ENCODE results near the gene RGS3. TPM values are rescaled to one million over a fixed set of nuclear protein-coding genes. Genes with fewer than 3 reads are reported as not detected.

Gene RGS3
- total RNA-seq, 4 donors from 2014 or later, result 43.9 to 122 (median 72.7) TPM

DNA sequence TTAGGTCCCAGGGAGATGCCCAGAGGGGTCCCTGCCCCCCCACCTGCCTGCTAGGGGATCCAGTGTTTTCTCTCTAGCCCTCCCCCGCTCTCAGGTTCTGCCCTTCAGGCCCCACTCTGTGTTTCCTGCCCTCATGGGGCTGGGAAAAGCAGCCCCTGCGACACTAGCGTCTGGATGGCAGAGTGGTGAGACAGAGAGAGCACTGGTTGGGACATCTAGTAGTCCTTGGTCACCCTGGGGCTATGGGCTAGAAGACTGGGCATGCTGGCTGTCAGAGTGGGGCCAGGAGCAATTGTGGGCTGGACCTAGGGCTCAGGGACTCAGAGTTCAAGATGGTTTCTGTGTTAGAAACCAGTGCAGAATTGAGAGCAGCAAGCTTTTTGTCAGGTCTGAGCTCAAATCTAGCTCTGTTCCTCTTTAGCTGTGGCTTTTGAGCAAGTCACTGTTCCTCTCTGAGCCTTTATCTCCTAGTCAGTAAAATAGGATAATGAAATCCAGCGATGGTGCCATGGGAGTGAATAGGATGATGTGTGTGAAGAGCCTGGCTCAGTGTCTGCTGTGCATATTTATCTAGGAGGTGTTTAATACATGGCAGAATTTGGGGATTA lies 39.0 kb downstream of the RGS3 start:
- WGBS, 2 donors (ENCODE audit: low coverage in 1 of 2), result 89% methylated on average over 1 of the region's 4 CpGs; no CpG with 5 or more reads in 1 of the 2 donors
- no peaks in the 10 kb centered on the region for H3K27me3 ChIP-seq
- no peak for ATAC-seq
- peak overlapping the region in 3 of 4 donors; percentile 50 to 58 (median 56) for H3K27ac ChIP-seq
- peak overlapping the region in 1 of 2 donors; percentile 41 for H3K4me3 ChIP-seq
- H3K4me1 ChIP-seq, result peaks cover 0 to 36% (median 0%) of the 10 kb centered on the region in 3 donors
- H3K9me3 ChIP-seq, result no peaks in the 10 kb centered on the region
- TF ChIP-seq EP300 (IDR thresholded peaks at IDR 0.05) (no peak), POLR2AphosphoS5 (IDR thresholded peaks at IDR 0.05) (no peak), POLR2A (IDR thresholded peaks at IDR 0.05) (no peak)
- TF ChIP-seq, protein P1, sequence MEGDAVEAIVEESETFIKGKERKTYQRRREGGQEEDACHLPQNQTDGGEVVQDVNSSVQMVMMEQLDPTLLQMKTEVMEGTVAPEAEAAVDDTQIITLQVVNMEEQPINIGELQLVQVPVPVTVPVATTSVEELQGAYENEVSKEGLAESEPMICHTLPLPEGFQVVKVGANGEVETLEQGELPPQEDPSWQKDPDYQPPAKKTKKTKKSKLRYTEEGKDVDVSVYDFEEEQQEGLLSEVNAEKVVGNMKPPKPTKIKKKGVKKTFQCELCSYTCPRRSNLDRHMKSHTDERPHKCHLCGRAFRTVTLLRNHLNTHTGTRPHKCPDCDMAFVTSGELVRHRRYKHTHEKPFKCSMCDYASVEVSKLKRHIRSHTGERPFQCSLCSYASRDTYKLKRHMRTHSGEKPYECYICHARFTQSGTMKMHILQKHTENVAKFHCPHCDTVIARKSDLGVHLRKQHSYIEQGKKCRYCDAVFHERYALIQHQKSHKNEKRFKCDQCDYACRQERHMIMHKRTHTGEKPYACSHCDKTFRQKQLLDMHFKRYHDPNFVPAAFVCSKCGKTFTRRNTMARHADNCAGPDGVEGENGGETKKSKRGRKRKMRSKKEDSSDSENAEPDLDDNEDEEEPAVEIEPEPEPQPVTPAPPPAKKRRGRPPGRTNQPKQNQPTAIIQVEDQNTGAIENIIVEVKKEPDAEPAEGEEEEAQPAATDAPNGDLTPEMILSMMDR (IDR thresholded peaks at IDR 0.05), result no peak
- H3K36me3 ChIP-seq, result peaks cover 0 to 59% of the 10 kb centered on the region in 2 donors

DNA sequence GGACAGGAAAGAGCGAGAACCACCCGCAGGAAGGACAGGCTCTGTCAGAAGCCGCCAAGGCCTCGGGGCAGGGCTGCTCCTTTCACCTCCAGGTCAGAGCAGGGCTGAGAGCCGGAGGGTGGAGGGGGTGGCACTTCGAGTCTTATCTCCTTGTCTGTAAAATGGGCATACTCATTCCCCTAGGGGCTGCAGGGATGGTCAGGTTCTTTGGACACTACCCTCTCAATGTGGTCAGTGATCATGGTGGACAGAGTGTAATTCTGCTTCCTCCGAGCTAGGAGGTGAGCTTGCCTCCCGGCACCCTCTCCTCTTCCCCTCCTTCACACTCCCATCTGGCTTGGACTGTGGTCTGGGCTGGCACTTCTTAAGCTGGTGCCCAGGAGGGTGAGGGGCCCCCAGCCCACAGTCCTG lies 39.6 kb downstream of the RGS3 start:
- Histone ChIP-seq H3K36me3 (peaks cover 0 to 59% of the 10 kb centered on the region in 2 donors), H3K4me1 (peaks cover 0 to 42% (median under 1%) of the 10 kb centered on the region in 3 donors), H3K27me3 (no peaks in the 10 kb centered on the region)

DNA sequence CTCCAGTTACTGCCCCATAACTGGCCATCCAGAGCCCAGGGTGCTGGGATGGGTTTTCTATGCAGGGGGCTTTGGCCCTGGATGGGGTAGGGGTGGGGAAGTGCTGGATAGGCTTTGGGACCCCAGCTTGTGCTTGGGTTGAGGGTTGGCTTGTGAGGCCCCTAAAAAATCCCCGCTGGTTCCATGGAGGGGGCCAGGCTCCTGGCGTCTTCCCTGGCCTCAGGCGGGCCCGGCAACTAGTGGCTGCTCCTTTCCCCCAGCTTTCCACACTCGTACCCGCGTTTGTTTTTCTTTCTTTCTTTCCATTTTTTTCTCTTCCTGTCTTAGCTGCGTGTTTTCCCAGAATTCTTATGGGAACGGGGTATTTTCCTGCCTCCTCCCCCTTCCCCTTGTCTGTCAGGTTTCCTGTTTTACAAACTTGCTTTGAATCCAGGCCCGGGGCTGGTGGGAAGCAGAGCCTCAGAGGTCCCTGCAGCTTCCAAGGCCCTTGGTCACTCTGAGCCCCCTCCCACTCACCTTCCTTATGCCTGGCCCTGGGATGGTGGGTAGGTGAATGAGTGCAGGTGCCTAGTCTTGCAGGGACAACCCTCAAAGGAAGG lies 40.2 kb downstream of the RGS3 start:
- ATAC-seq, result no peak

More for the DNA sequence above, 39.6 kb downstream of the RGS3 start:
- no peak for ATAC-seq
- 77 to 80% methylated on average over 2 to 8 of the region's 8 CpGs for WGBS, 2 donors (ENCODE audit: low coverage in 1 of 2)
- H3K4me3 ChIP-seq, result peak overlapping the region in 1 of 2 donors; percentile 41
- H3K9me3 ChIP-seq, result no peaks in the 10 kb centered on the region
- TF ChIP-seq EP300 (IDR thresholded peaks at IDR 0.05), result no peak
- no peak for TF ChIP-seq POLR2A (IDR thresholded peaks at IDR 0.05)
- TF ChIP-seq, protein P1 (IDR thresholded peaks at IDR 0.05), result no peak
- peak overlapping the region in 3 of 4 donors; percentile 50 to 58 (median 56) for H3K27ac ChIP-seq

DNA sequence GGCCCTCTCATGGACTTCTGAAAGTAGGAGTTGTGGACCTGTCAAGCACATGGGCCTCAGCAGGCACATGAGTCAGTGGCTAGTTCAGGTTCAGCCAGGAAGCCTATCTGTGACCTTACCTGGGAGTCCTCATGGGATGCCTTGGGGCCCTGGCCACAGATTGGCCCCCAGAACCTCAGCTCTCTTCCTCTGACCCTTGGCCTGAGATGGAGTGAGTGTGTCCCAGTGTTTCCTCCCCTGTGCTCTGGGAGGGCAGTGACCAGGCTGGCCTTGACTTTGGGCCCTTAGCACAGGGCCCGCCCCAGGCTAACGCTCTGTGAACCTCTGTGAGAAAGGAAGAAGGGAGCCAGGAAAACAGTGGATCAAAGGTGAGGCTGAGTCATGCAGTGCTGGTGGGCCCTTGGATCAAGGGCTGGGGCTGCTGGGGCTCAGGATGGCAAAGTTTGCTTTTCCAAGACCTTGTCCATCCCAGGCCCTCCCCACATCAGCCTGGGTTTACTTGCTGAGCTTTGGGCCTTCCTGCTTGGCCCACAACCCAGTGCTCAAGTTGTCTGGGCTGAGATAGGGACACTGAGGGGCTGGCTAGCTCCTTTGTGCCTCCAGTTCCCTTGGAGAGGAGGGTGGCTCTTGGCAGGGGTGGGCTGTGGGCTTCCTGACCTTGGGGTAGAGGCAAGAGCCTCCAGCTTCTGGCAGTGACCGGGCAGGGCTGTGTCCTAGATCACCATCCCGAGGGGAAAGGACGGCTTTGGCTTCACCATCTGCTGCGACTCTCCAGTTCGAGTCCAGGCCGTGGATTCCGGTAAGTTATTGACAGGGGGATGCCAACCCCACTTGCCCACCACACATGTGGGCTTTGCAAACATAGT lies 41.4 kb downstream of the RGS3 start:
- no peak overlapping the region for H3K4me3 ChIP-seq
- H3K36me3 ChIP-seq, result peaks cover 0 to 62% of the 10 kb centered on the region in 2 donors
- H3K27ac ChIP-seq, result peak overlapping the region in 3 of 4 donors; percentile 33 to 58 (median 56)
- H3K9me3 ChIP-seq, result no peaks in the 10 kb centered on the region
- no peak for ATAC-seq
- TF ChIP-seq, protein P1 (IDR thresholded peaks at IDR 0.05), result no peak
- TF ChIP-seq POLR2A (IDR thresholded peaks at IDR 0.05), result no peak
- no peak for TF ChIP-seq EP300 (IDR thresholded peaks at IDR 0.05)
- no peak for TF ChIP-seq POLR2AphosphoS5 (IDR thresholded peaks at IDR 0.05)
- H3K27me3 ChIP-seq, result no peaks in the 10 kb centered on the region
- peaks cover 0 to 60% (median 10%) of the 10 kb centered on the region in 3 donors for H3K4me1 ChIP-seq
- no CpG with 5 or more reads among the region's 9 CpGs for WGBS, 2 donors (ENCODE audit: low coverage in 1 of 2)

More for the DNA sequence above, 40.2 kb downstream of the RGS3 start:
- H3K9me3 ChIP-seq, result no peaks in the 10 kb centered on the region
- 30 to 50% methylated on average over 4 to 9 of the region's 10 CpGs for WGBS, 2 donors (ENCODE audit: low coverage in 1 of 2)
- H3K4me3 ChIP-seq, result peak overlapping the region in 1 of 2 donors; percentile 41
- peak overlapping the region in 3 of 4 donors; percentile 50 to 58 (median 56) for H3K27ac ChIP-seq
- no peaks in the 10 kb centered on the region for H3K27me3 ChIP-seq
- TF ChIP-seq, protein P1 (IDR thresholded peaks at IDR 0.05), result no peak
- TF ChIP-seq POLR2AphosphoS5 (IDR thresholded peaks at IDR 0.05) (no peak), EP300 (IDR thresholded peaks at IDR 0.05) (no peak), POLR2A (IDR thresholded peaks at IDR 0.05) (no peak)
- peaks cover 0 to 48% (median 6%) of the 10 kb centered on the region in 3 donors for H3K4me1 ChIP-seq
- H3K36me3 ChIP-seq, result peaks cover 0 to 64% of the 10 kb centered on the region in 2 donors

Measured in gastroesophageal sphincter (tissue), 4 donors.